GM19395 (cell line): ENCODE results near the gene MPIG6B.
"Not testable (repeated sequence)": the region's sequence is repeated elsewhere in the genome, so short reads cannot be mapped to it uniquely, and the experiment has no call there.

Experiments used
- ATAC-seq: cut with Tn5 transposase; IDR thresholded peaks from one replicate; pipeline ENCODE4 v1.9.1; 2021; ENCODE audit warnings: mild to moderate bottlenecking, moderate library complexity; ENCODE audit not compliant: unreplicated experiment

Gene MPIG6B

DNA sequence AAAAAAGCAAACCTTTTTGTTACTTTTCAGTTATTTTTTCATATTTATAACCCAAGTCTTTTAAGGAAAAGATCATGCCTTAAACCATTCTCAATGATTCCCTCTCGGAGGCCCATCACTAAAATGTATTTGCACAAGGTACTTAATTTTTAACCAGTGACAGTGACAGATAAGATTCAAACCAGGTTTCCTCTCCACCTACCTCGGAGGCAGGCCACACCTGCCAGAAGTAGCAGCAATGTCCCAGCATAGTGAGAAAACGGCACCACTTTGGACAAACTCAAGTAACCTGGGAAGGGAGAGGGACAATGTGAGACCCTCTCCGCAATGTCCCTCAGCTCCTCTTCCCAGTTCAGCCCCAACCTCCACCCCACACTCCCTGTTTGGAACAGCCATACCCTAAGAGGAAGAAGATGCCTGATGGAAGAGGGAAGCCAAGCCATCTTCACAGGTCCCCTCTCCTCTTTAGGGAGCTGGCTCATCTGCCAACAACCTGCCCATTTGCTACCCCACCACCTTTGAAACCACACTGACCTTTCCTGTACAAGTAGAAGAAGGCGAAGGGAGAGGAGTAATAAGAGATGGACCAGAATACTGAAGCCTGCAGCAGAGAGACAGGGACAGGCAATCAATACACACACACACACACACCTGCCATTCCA lies 22.3 kb upstream of the MPIG6B start:
- ATAC-seq, result no peak

- ATAC-seq, result no peak
Measured at GRCh38 chr6:31701666-31702404, 21.3 kb upstream of the MPIG6B start.

DNA sequence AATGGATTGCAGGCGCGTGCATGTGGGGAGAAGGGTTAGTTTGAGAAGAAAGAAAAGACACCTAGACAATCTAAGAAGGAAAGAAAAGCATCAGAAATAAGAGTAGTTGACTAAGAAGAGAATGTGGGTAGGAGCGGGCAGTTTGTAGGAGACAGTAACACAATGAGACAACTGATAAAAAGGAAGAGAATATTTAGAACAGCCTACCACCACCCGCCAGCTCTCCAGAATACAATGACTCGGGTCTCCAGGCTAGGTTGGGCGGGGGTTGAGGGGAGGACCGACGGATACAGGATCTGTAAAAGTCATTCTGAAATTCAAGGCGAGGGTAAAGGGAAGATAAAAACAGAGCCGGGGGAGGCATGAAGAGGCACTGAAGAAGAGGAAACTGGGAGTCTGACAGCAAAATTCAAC lies 20.8 kb upstream of the MPIG6B start:
- ATAC-seq, result peak; percentile 8

- ATAC-seq, result peak; percentile 87
Measured at GRCh38 chr6:31702819-31703716, 20.1 kb upstream of the MPIG6B start, which contains the start of gene ABHD16A. Gene ABHD16A (minus strand): TSS chr6:31703324. CDS start chr6:31703281, 43 bp downstream.

- no peak for ATAC-seq
Measured at GRCh38 chr6:31705931-31706330, 17.2 kb upstream of the MPIG6B start.

DNA sequence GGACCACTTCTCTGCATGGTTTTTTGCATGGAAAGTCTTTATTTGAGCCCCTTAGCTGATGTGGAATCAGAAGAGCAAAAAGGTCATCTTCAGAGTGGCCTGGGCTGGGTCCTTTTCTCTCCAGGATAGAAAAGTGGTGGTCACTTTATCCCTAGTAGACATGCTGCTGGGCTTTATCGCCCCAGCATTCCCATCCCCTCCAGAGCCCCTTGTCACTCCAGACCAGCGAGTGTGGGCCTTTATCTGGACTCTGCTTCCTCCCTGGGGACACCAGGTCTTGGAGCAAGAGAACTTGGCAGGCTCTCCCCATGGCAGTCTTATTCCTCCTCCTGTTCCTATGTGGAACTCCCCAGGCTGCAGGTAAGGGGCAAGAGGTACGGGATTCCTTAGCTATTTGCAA lies 16.6 kb upstream of the MPIG6B start, which contains the start of gene LY6G6F:
Gene LY6G6F, plus strand, starts transcription at position 268 of the 400 bp plus-strand sequence. Its CDS starts 41 bp downstream, at position 309.
- ATAC-seq, result no peak

DNA sequence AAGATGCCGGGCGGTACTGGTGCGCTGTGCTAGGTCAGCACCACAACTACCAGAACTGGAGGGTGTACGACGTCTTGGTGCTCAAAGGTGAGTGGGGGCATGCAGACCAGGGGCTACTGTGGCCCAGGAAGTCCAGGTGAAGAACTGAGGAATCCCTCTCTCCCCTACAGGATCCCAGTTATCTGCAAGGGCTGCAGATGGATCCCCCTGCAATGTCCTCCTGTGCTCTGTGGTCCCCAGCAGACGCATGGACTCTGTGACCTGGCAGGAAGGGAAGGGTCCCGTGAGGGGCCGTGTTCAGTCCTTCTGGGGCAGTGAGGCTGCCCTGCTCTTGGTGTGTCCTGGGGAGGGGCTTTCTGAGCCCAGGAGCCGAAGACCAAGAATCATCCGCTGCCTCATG lies 15.5 kb upstream of the MPIG6B start:
- no peak for ATAC-seq

GRCh38 chr6:31708224-31708623 lies 14.9 kb upstream of the MPIG6B start:
- no peak for ATAC-seq

DNA sequence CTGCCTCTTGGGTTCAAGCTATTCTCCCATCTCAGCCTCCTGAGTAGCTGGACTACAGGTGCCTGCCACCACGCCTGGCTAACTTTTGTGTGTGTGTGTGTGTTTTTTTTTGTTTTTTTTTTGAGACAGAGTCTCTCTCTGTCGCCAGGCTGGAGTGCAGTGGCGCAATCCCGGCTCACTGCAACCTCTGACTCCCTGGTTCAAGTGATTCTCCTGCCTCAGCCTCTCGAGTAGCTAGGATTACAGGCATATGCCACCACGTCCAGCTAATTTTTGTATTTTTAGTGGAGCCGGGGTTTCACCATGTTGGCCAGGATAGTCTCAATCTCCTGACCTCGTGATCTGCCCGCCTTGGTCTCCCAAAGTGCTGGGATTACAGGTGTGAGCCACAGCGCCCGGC lies 14.0 kb upstream of the MPIG6B start:
- ATAC-seq, result not testable (repeated sequence)

- no peak for ATAC-seq
Measured at GRCh38 chr6:31710523-31711219, 12.5 kb upstream of the MPIG6B start.

GRCh38 chr6:31711233-31711632 lies 11.9 kb upstream of the MPIG6B start:
- ATAC-seq, result no peak

DNA sequence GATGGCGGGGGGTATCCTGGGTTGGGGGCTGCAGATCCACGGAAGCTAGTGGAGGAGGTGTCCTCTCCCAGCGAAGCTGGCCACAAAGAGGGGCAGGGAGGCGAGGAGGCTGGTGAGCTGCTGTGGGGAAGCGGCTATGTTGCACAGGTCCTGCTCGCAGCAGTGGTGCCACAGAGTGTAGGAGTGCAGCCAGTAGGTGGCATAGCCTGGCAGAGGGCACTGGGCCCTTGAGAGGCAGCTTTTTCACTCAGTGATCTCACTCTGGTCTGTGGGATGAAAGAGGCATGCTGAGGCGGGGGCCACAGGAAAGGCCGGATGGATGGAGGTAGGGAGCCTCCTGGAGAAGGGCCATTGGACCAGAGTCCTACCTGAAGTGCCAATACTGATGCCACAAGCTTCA lies 10.9 kb upstream of the MPIG6B start:
- no peak for ATAC-seq

DNA sequence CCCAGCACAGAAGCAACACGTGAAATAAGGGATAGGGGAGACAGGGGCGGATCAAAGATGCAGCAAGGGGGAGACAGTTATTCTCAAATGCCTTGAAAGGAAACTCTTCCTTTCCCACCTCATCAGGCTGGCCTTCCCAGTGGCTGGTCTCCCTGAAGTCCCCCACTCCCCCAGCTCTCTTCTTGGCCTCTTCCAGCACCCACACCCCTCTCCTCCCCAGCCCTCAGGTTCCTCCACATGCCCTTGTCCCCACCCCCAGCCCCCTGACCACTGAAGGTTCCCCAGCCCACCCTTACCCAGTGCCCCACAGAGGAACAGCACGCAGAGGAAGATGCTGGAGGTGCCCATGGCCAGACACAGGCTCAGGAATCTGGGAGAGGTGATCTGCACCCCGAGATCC lies 9.7 kb upstream of the MPIG6B start:
- ATAC-seq, result no peak

DNA sequence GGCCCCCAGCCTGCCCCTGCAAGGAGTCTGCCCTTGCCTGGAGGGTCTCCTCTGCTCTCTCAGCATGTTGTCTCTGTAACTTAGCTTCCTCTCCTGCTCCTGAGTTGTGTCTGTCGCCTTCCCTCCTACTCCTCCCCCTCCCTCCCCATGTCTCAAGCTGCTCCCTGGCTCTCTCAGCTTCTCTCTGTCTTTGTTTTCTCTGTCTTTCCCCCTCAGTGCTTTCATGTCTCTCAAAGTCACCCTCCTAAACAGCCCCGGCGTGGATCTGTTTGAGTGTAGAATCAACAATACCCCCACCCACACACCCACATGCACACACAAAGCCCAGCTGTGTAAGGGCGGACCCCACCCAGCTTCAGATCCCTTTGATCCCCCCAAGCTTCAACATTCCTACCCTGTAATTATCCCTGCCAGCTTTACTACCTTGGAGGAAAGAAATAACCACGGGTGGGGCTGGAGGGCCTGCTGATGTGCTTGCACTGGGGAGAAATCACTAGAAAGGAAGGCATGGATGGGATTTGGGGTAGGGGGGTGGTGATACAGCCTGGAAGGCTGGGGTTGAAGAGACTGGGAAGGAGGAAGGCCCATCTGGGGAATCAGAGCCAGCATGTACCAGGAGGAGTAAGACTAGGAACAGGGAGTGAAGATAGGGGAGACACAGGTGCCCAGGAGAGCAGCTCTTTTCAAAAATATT lies 9.0 kb upstream of the MPIG6B start:
- ATAC-seq, result no peak

GRCh38 chr6:31715022-31715958 lies 7.9 kb upstream of the MPIG6B start, which contains the start of gene LY6G6D:
Gene LY6G6D (plus strand): TSS chr6:31715348. CDS start chr6:31715356, 8 bp downstream.
- no peak for ATAC-seq

DNA sequence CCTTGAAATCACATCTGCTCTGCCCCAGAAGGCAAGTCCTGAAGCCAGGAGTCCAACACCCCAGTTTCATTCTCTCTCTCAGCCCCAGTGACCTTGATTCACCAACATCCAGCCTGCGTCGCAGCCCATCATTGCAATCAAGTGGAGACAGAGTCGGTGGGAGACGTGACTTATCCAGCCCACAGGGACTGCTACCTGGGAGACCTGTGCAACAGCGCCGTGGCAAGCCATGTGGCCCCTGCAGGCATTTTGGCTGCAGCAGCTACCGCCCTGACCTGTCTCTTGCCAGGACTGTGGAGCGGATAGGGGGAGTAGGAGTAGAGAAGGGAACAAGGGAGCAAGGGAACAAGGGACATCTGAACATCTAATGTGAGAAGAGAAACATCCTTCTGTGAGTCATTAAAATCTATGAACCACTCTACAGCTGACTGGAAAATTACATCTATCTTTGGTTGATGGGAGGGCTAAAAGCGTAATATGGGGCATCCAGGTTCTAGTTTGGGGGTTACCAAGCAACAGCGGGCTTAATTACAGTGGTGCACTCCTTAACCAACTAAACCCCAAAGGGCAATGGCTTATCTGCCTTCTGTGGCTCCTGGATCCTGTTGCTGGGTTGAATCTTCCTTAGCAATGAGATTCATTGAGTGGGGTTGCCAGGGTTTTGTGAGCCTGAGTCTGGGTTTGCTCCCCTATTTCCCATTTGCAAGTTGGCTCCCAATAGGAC lies 5.5 kb upstream of the MPIG6B start:
- ATAC-seq, result no peak

DNA sequence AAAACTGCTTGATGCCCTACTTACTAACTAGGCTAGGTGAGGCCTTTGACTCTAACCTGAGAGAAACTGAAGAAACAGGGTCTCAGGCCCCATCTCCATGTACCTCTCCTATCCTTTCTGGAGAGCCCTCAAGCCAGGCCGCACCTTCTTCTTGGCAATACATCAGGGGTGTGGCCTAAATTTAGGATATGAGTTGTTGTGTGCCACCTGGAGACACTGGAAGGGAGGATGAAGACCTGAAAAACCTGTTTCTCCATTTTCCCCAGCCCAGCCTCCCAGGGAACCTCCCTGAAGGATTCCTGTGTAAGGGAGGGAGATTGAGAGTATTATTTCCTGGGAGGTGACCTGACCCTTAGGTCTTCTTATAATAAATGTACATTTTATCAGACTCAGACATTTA lies 4.9 kb upstream of the MPIG6B start:
- no peak for ATAC-seq

GRCh38 chr6:31719001-31719400 lies 4.2 kb upstream of the MPIG6B start:
- ATAC-seq, result no peak
